GM23248 (cell line): Measurements from ENCODE around the gene LAMTOR1.

Source experiments
- EZH2 ChIP-seq: fragments of 200-600 bp; sonication (generic); IDR thresholded peaks from 2 replicates; pipeline ENCODE4 v1.6.1; 2018; ENCODE audit warnings: antibody characterized with exemption, mild to moderate bottlenecking; ENCODE audit not compliant: insufficient read depth, poor library complexity, severe bottlenecking
- EZH2phosphoT487 ChIP-seq: fragments of 200-600 bp; sonication (generic); IDR thresholded peaks from 2 replicates; pipeline ENCODE4 v1.6.1; 2018; ENCODE audit warnings: antibody characterized with exemption, moderate library complexity, mild to moderate bottlenecking, low read depth; ENCODE audit not compliant: insufficient read depth

DNA sequence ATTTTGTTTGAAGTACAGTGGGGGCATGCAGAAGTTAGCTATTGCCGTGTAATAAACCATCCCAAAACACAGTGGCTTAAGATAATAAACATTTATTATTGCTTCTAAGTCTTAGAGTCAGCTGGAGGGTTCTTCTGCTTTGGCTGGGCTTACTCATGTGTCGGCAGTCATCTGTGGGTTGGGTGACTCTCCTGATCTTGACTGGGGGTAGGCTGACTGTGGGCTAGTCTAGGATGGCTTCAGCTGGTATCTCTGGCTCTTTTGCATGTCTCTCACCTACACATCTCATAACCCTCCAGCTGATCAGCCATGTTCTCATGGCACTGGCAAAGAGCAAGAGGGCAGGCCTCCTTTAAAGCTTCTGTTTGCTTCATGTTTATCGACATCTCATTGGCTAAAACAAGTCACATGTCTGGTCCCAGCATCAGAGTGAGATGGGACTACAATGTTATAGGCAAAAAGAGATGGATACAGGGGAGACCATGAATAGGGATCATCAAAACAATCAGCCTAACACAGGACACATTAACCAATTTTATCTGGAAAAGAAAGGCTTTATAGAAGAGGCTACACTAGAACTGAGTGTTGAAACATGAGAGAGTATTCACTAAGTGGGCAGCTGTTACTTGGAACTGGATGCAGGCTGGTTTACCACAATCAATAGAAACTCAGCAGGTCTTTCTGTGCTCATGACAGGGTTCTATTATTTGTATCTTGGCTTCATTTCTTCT is 17.3 kb downstream of the LAMTOR1 start:
- TF ChIP-seq EZH2 = no peak
- TF ChIP-seq EZH2phosphoT487 = no peak
